Activated CD8-positive, alpha-beta memory T cell treated with anti-CD3 and anti-CD28 coated beads, Interleukin-2, amount 50 U/mL, for 4 hours (primary cell): ENCODE data around the gene DNAH8.
A peak's percentile ranks its signal among the peaks of the same experiment; 100 is the strongest.

ENCODE experiments used
- DNase-seq: peaks from one replicate; pipeline ENCODE4 v3.0.0-alpha.2; 2020

Gene DNAH8

GRCh38 chr6:38702558-38703397 lies 12.3 kb upstream of the DNAH8 start, which contains the start of gene GLO1:
TSS of gene GLO1 (minus strand) at chr6:38703145. CDS start at chr6:38703054, 91 bp downstream.
- peak; percentile 96 for DNase-seq

DNA sequence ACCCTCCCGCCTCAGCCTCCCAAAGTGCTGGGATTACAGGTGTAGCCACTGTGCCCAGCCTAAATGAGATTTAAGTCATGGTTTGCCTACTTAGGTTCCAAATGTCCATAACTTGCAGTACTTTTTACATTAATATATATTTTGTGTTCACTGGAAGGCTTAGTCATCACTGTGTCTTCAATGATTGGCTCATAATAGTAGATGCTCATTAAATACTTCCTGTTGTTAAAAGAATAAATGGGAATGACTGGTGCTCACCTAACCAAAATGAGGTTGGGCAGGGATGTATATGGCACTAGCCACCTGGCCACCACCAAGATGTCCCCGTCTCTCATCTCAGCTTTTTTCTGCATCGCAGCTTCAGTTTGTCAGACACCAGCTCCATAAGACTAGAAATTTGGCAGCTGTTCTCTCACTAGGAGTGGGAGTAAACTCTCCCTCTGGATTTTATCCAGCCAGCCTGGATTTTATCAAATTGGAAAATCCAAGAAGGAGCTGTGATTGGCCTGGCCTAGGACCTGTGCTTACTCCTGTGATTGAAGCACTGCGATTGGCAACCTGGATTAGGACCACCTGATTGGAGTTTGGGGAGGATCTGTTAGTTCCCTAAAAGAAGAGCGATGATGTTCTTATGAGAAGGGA lies 11.0 kb upstream of the DNAH8 start:
- DNase-seq = no peak

DNA sequence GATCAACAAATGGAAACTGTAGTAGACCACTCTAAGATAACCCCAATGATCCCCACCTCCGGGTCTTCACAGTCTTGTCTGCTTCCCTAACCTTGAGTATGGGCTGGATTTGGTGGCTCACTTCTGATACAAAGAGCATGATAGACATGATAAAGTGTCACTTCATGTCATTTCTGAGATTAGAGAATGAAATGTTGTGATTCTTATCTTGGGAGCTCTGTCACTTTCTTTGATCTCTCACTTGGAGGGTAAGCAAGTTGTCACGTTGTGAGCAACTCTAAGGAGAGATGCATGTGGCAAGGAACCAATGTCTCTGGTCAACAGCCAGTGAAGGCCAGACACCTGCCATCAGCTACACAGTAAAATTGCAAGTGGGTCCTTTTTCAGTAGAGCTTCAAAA lies 9.2 kb upstream of the DNAH8 start:
- no peak for DNase-seq

- no peak for DNase-seq
Measured at GRCh38 chr6:38708496-38708895, 6.6 kb upstream of the DNAH8 start.

DNA sequence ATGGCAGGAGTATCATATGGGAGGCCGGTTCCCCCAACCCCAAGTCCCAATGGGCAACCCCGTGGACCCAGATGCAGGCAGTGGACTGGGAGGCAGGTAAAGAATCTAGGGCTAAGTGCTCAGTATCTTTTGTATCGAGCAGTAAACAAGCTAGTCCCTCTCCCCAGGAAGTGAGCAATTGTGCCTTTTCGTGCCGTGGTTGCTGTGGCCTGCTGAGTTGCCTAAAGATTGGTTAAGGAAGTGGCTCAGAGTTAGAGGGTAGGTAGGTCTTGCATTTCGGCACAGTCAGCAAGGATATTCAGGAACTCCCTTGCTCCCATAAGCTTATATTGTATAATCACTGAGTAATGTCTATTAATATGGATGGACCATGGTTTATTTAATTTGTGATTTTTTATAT lies 1.3 kb upstream of the DNAH8 start:
- peak; percentile 48 for DNase-seq

GRCh38 chr6:38714239-38715015 lies 684 bp upstream of the DNAH8 start:
- DNase-seq = no peak

GRCh38 chr6:38716825-38717224 lies 1.7 kb downstream of the DNAH8 start:
- DNase-seq = no peak

- no peak for DNase-seq
Measured at GRCh38 chr6:38719358-38719757, 4.2 kb downstream of the DNAH8 start.

- no peak for DNase-seq
Measured at GRCh38 chr6:38720295-38720694, 5.2 kb downstream of the DNAH8 start.

- no peak for DNase-seq
Measured at GRCh38 chr6:38722038-38722437, 6.9 kb downstream of the DNAH8 start.

- DNase-seq = no peak
Measured at GRCh38 chr6:38722727-38723334, 7.7 kb downstream of the DNAH8 start.

DNA sequence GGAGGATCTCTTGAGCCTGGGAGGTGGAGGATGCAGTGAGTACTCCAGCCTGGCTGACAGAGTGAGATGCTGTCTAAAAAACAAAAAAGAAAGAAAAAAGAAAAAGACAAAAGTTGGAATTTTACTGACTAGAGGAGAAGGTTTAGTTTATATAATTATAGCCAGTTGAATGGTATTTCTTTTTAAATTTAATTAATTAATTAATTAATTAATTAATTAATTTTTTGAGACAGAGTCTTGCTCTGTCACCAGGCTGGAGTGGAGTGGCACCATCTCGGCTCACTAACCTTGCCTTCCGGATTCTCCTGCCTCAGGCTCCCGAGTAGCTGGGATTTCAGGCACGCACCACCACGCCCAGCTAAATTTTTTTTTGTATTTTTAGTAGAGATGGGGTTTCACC lies 8.7 kb downstream of the DNAH8 start:
- DNase-seq = no peak

DNA sequence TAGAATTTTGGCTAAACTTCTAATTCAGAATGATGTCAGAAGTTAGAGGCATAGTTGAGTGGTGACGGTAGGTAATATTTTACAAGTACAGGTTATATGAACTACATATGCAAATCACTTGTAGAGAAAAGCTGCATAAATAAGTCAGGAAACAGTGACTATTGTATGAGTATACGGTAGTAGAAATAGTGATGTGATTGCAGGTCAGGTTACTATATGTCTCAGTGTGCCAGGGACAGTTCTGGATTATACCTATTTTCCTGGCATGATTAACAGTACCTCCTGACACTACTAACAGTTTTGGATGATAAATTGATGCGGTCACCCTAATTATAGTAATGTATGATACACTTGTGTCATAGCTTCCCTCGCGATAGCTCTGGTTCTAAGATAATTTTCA lies 9.2 kb downstream of the DNAH8 start:
- no peak for DNase-seq

- DNase-seq = no peak
Measured at GRCh38 chr6:38725414-38726183, 10.5 kb downstream of the DNAH8 start.

- no peak for DNase-seq
Measured at GRCh38 chr6:38728203-38728602, 13.1 kb downstream of the DNAH8 start.

DNA sequence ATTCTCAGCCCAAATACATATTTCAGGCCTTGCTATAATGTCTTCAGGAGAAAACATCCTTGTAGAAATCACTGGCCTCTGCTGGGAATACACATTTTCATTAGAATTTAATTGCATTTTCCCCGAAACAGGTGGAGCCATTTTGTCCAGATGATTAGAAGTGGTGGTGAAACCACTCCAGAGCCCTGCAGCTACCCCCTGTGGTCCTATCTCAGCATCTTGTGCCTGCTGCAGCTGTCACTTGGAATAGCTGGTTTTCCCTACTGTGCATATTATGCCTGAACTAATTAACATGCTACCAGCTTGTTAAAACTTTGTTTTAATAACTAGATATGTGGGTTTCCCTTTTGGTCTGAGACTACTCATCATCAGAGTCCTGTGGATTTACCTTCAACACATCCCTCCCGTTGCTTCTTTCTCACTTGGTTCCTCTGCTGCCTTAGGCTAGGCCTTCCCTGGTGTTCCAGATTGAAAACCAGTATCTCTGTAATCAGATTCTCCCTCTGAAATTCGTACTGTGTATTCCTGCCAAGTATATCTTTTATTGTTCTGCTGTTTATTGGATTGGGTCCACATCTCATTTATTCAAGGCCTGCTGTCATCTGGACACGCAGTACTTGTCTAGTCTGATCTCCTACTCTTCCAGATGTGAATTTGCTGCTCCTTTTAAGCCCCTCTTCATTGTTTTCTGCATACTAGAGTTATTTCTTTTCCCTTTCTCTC lies 15.2 kb downstream of the DNAH8 start:
- DNase-seq = no peak

DNA sequence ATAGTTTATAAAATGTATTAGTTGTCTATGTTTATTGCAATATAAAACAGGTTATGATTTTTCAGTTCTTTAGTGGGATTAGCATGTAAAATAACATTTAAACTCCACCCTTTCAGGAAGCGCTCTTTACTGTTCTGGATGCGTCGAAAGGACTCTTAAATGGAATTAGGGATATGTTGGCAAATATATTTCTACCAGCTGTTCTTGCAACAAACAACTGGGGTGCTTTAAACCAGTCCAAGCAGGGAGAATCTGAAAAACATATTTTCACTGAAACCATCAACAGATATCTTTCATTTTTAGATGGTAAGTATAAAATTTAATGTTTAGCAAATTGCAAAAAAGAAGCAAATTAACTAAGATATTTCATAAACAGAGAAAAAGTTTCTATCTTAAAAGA lies 21.8 kb downstream of the DNAH8 start:
- no peak for DNase-seq

- DNase-seq = no peak
Measured at GRCh38 chr6:38738261-38738660, 23.1 kb downstream of the DNAH8 start.

DNA sequence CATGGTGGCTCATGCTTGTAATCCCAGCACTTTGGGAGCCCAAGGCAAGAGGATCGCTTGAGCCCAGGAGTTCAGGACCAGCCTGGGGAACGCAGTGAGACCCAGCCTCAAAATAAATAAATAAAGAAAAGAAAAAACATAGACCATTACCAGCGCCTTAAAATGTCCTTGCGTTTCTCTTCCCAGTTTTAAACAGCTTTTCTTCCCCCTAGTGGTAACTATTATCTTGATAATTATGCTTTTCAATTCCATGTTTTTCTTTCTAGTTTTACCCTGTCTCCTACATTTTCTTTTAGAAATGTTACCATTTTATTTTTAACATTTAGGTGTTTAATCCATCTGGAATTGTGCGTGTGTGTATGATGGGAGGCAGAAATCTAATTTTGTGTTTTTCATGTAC lies 24.4 kb downstream of the DNAH8 start:
- no peak for DNase-seq

DNA sequence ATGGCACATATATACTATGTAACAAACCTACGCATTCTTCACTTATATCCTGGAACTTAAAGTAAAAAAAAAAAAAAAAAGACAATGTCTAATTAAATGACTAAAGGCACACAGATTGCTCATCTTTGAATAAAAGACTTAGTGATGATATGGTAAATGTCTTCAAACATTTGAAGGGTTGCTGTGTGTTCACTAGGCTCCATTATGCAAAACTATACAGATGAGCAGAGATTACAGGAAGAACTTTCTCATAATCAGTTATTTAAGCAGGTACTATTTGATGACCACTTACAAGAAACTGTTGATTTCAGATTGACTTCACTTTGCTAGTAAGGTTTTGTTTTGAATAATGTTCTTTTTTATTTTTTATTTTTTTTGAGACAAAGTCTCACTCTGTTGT lies 34.4 kb downstream of the DNAH8 start:
- no peak for DNase-seq

GRCh38 chr6:38750968-38751615 lies 36.0 kb downstream of the DNAH8 start:
- no peak for DNase-seq
